KMS-11 (cell line): ENCODE data around the gene ADH1B.
"Not testable (repeated sequence)": the region's sequence is repeated elsewhere in the genome, so short reads cannot be mapped to it uniquely, and the experiment has no call there.

Source experiments
- H2AFZ ChIP-seq: fragments of 200-600 bp; sonication (generic); 2 replicates; pipeline ENCODE4 v1.6.1; 2016; ENCODE audit warnings: antibody characterized with exemption, mixed run types, low read depth
- H3K27ac ChIP-seq: fragments of 200-600 bp; sonication (generic); 2 replicates; pipeline ENCODE4 v1.6.1; 2016; ENCODE audit warnings: mild to moderate bottlenecking, mixed run types
- H3K27me3 ChIP-seq: fragments of 200-600 bp; sonication (generic); 2 replicates; pipeline ENCODE4 v1.6.1; 2017; ENCODE audit warnings: mild to moderate bottlenecking, low read depth, mixed run types, moderate library complexity; ENCODE audit not compliant: insufficient read depth
- H3K36me3 ChIP-seq: fragments of 200-600 bp; sonication (generic); 2 replicates; pipeline ENCODE4 v1.6.1; 2017; ENCODE audit warnings: mild to moderate bottlenecking, mixed run types; ENCODE audit not compliant: insufficient read depth
- H3K4me1 ChIP-seq: fragments of 200-600 bp; sonication (generic); 2 replicates; pipeline ENCODE4 v1.6.1; 2016; ENCODE audit warnings: mild to moderate bottlenecking, low read depth, mixed run types; ENCODE audit not compliant: poor library complexity, severe bottlenecking
- H3K4me2 ChIP-seq: fragments of 200-600 bp; sonication (generic); 2 replicates; pipeline ENCODE4 v1.7.0; 2016; ENCODE audit warnings: mild to moderate bottlenecking, mixed run types
- H3K4me3 ChIP-seq: fragments of 200-600 bp; sonication (generic); IDR thresholded peaks from 2 replicates; pipeline ENCODE4 v1.6.1; 2017; ENCODE audit warnings: low read depth, low read length, mixed read lengths; ENCODE audit not compliant: insufficient read depth
- H3K79me2 ChIP-seq: fragments of 200-600 bp; sonication (generic); 2 replicates; pipeline ENCODE4 v1.6.1; 2016; ENCODE audit warnings: low read depth, mixed run types; ENCODE audit not compliant: insufficient read depth
- H3K9ac ChIP-seq: fragments of 200-600 bp; sonication (generic); 2 replicates; pipeline ENCODE4 v1.6.1; 2016; ENCODE audit warnings: mild to moderate bottlenecking, mixed run types
- H4K20me1 ChIP-seq: fragments of 200-600 bp; sonication (generic); 2 replicates; pipeline ENCODE4 v1.6.1; 2016; ENCODE audit warnings: mild to moderate bottlenecking, mixed run types; ENCODE audit not compliant: insufficient read depth
- CTCF ChIP-seq: fragments of 200-600 bp; sonication (generic); conservative IDR thresholded peaks from 2 replicates; pipeline ENCODE4 v1.6.1; 2017; ENCODE audit warnings: low read depth, mild to moderate bottlenecking, antibody characterized with exemption, low read length, moderate library complexity, mixed read lengths

Gene ADH1B

DNA sequence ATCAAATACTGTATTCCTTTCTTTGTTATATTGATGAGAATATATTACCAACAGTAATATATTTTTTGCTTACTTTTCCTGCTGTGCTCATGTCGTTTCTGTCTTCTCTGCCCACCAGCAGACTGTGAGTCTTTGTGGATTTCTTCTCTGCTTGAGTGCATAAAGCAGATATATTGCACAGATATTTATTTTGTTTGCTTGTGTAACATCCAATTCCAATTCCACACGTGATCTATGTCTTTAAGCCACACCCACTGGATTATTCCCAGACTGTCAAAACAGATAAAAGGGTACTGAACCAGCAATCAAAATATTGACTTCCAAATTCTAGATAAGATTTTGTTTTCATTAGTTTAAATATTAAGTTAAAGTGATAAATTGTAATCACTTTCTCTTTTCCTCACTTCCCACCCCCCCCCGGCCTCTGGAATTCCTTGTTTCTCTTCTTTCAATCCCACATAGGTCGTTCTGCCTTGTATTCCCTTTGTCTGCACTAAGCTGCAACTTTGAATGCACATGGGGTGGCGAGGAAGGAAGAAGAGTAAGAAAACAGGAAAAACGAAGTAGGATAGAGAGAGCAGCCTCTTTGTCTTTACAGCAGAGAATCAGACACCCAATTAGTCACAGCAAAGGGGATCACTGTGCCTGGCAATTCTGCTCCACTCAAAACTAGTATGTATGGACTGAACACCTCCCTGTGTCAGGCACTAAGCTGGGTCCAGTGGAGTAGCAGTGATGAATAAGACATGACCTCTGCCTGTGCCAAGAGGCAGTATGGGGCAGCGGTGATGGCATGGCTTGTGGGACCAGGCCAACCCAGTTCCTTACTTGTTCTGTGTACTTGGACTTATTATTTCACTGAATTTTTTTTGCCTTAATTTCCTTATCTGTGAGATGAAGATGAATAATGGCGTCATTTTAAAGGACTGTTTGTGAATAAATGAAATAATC lies at the start of gene ADH1B:
ADH1B (minus strand) TSS at position 161 of the 951 bp plus-strand sequence; CDS start at position 91, 70 bp downstream.
- H4K20me1 ChIP-seq, result no peaks in the 10 kb centered on the region
- H3K4me2 ChIP-seq, result no peak within 1 kb of the TSS
- H2AFZ ChIP-seq, result no peak within 1 kb of the TSS
- H3K4me1 ChIP-seq, result no peaks in the 10 kb centered on the region
- H3K36me3 ChIP-seq, result no peaks in the 10 kb centered on the region
- no peaks in the 10 kb centered on the region for H3K27me3 ChIP-seq
- H3K27ac ChIP-seq, result no peak within 1 kb of the TSS
- no peak within 1 kb of the TSS for H3K9ac ChIP-seq
- no peak within 1 kb of the TSS for H3K4me3 ChIP-seq
- no peaks in the 10 kb centered on the region for H3K79me2 ChIP-seq
- no peak for TF ChIP-seq CTCF

- H3K9ac ChIP-seq, H3K4me2 ChIP-seq, H3K27ac ChIP-seq, H3K4me1 ChIP-seq, H3K4me3 ChIP-seq, H3K79me2 ChIP-seq, H2AFZ ChIP-seq, H3K36me3 ChIP-seq, H3K27me3 ChIP-seq, H4K20me1 ChIP-seq: not testable (repeated sequence)
Measured at GRCh38 chr4:99367817-99368216, 46.6 kb upstream of the ADH1B start.

- no peak overlapping the region for H3K4me2 ChIP-seq
- TF ChIP-seq CTCF, result no peak
- H3K9ac ChIP-seq, result no peak overlapping the region
- H3K4me3 ChIP-seq, result no peak overlapping the region
- H3K27me3 ChIP-seq, result no peaks in the 10 kb centered on the region
- no peaks in the 10 kb centered on the region for H3K36me3 ChIP-seq
- no peak overlapping the region for H3K27ac ChIP-seq
- H2AFZ ChIP-seq, result no peak overlapping the region
- no peaks in the 10 kb centered on the region for H4K20me1 ChIP-seq
- no peaks in the 10 kb centered on the region for H3K79me2 ChIP-seq
- H3K4me1 ChIP-seq, result no peaks in the 10 kb centered on the region
Measured at GRCh38 chr4:99366491-99366890, 45.3 kb upstream of the ADH1B start.

GRCh38 chr4:99362768-99363167 lies 41.6 kb upstream of the ADH1B start:
- Histone ChIP-seq H4K20me1 (no peaks in the 10 kb centered on the region), H3K4me1 (no peaks in the 10 kb centered on the region), H3K9ac (no peak overlapping the region), H3K27me3 (no peaks in the 10 kb centered on the region), H3K27ac (no peak overlapping the region), H3K36me3 (no peaks in the 10 kb centered on the region), H3K4me3 (no peak overlapping the region), H3K4me2 (no peak overlapping the region), H3K79me2 (no peaks in the 10 kb centered on the region), H2AFZ (no peak overlapping the region)
- no peak for TF ChIP-seq CTCF

DNA sequence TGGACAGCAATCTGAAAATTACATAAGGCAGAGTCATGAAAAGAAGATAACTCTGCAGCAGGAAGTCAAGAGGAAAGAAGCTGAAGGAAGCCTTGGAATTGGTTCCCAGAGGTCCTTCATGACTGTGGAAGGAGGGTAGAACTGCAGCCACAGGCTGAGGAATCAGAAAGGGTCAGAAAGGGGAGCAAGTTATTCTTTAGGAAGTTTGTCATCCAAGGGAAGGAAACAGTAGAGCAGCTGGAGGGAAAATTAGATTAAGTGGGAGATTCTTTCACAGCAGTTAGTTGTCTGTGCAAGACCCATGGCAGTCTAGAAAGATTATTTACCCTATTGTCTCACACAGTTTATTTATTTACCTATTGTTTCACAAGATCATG lies 40.7 kb upstream of the ADH1B start:
- H2AFZ ChIP-seq, result no peak overlapping the region
- H3K27me3 ChIP-seq, result no peaks in the 10 kb centered on the region
- no peak overlapping the region for H3K27ac ChIP-seq
- H3K36me3 ChIP-seq, result no peaks in the 10 kb centered on the region
- no peak overlapping the region for H3K4me3 ChIP-seq
- H4K20me1 ChIP-seq, result no peaks in the 10 kb centered on the region
- H3K79me2 ChIP-seq, result no peaks in the 10 kb centered on the region
- no peaks in the 10 kb centered on the region for H3K4me1 ChIP-seq
- TF ChIP-seq CTCF, result no peak
- no peak overlapping the region for H3K4me2 ChIP-seq
- no peak overlapping the region for H3K9ac ChIP-seq
